Keratinocyte (primary cell): ENCODE results near the gene POLR1A. TPM values are rescaled to one million over a fixed set of nuclear protein-coding genes. Genes with fewer than 3 reads are reported as not detected.

Experiments used
- DNase-seq: peaks from one replicate; pipeline ENCODE4 v3.0.0-alpha.2; 2011; ENCODE audit warnings: low read depth, missing footprints, low spot score
- FAIRE-seq: peaks from 2 replicates; lab custom pipeline; 2011; peaks lifted over from hg19 to GRCh38; lab: Jason Lieb, UNC
- H2AFZ ChIP-seq: 2 replicates; pipeline ENCODE4 v1.6.0; 2012; ENCODE audit warnings: low read length, control low read depth, inconsistent platforms; ENCODE audit not compliant: control insufficient read depth
- H3K27ac ChIP-seq: 2 replicates; pipeline ENCODE4 v1.5.1; 2011; ENCODE audit warnings: low read length; ENCODE audit not compliant: control insufficient read depth, insufficient read depth
- H3K27me3 ChIP-seq: 3 replicates; pipeline ENCODE4 v1.6.0; 2011; ENCODE audit warnings: low read length; ENCODE audit not compliant: control insufficient read depth, insufficient read depth; ENCODE audit errors: extremely low read depth
- H3K36me3 ChIP-seq, 2 experiments: 2 replicates in 1 of 2; 3 replicates in 1 of 2; pipeline ENCODE4 v1.5.1; 2011; ENCODE audit warnings: low read length in 2 of 2, mild to moderate bottlenecking in 1 of 2; ENCODE audit not compliant: control insufficient read depth in 2 of 2, insufficient read depth in 2 of 2; ENCODE audit errors: extremely low read depth in 1 of 2
- H3K4me1 ChIP-seq: 3 replicates; pipeline ENCODE4 v1.5.1; 2011; ENCODE audit warnings: low read length; ENCODE audit not compliant: control insufficient read depth, insufficient read depth; ENCODE audit errors: extremely low read depth
- H3K4me2 ChIP-seq: 3 replicates; pipeline ENCODE4 v1.6.0; 2011; ENCODE audit warnings: low read depth, low read length; ENCODE audit not compliant: control insufficient read depth, insufficient read depth; ENCODE audit errors: extremely low read depth
- H3K4me3 ChIP-seq, 3 experiments: fragments of 200-600 bp in 1 of 3; sonication (generic) in 1 of 3; 2 replicates in 2 of 3; 3 replicates in 1 of 3; pipeline ENCODE4 v1.5.1; 2011 to 2016; ENCODE audit warnings: low read length in 3 of 3, mild to moderate bottlenecking in 3 of 3, control low read depth in 2 of 3, inconsistent platforms in 1 of 3, low read depth in 1 of 3, mixed read lengths in 1 of 3, mixed run types in 1 of 3, moderate library complexity in 1 of 3; ENCODE audit not compliant: control insufficient read depth in 2 of 3, insufficient read depth in 2 of 3; ENCODE audit errors: extremely low read depth in 1 of 3
- H3K79me2 ChIP-seq: 2 replicates; pipeline ENCODE4 v1.6.0; 2012; ENCODE audit warnings: low read length; ENCODE audit not compliant: control insufficient read depth, insufficient read depth
- H3K9ac ChIP-seq: 3 replicates; pipeline ENCODE4 v1.6.0; 2011; ENCODE audit warnings: low read length; ENCODE audit not compliant: control insufficient read depth, insufficient read depth; ENCODE audit errors: extremely low read depth
- H3K9me1 ChIP-seq: 3 replicates; pipeline ENCODE4 v1.6.0; 2011; ENCODE audit warnings: low read length; ENCODE audit not compliant: control insufficient read depth, insufficient read depth; ENCODE audit errors: extremely low read depth
- H3K9me3 ChIP-seq: 2 replicates; pipeline ENCODE4 v1.5.1; 2012; ENCODE audit warnings: low read depth, low read length; ENCODE audit not compliant: control insufficient read depth
- H4K20me1 ChIP-seq: 3 replicates; pipeline ENCODE4 v1.6.0; 2011; ENCODE audit warnings: low read length; ENCODE audit not compliant: control insufficient read depth, insufficient read depth; ENCODE audit errors: extremely low read depth
- EZH2 ChIP-seq: IDR thresholded peaks from one replicate; pipeline ENCODE4 v1.6.1; 2012; ENCODE audit warnings: inconsistent platforms, mild to moderate bottlenecking, low read length, moderate library complexity
- dilution Hi-C: fragments of 300-500 bp; cut with MboI; formaldehyde crosslinking; loops from one replicate; pipeline ENCODE4 v1.7.0; 2020; ENCODE audit warnings: low sequenced_read_pairs; ENCODE audit not compliant: extremely low pct_ligation_motif_present
- polyA plus RNA-seq, 5 experiments: library from polyadenylated mRNA; depleted of rRNA in 3 of 5; stranded (reverse) in 3 of 5; stranded (forward) in 1 of 5; unstranded in 1 of 5; fragments of >200 nt; gene quantifications; 1 replicate in 1 of 5; 2 replicates in 3 of 5; 3 replicates in 1 of 5; pipeline versions ENCODE4 v1.2.1 to v1.2.3, GENCODE V29; 2011 to 2012; ENCODE audit warnings: missing spikeins in 2 of 5, low read depth in 1 of 5, low replicate concordance in 1 of 5
- TF ChIP-seq, protein P1 (sequence below), 3 experiments: IDR thresholded peaks in 1 of 3; conservative IDR thresholded peaks in 1 of 3; optimal IDR thresholded peaks in 1 of 3; 2 replicates in 2 of 3; 3 replicates in 1 of 3; pipeline versions ENCODE3 to v1.5.1; 2011; ENCODE audit warnings: low read length in 3 of 3, mild to moderate bottlenecking in 3 of 3, moderate library complexity in 2 of 3, control low read depth in 1 of 3, inconsistent platforms in 1 of 3; ENCODE audit not compliant: insufficient read depth in 2 of 3; ENCODE audit errors: extremely low read depth in 1 of 3

POLR1A gene
- polyA plus RNA-seq, 1 donor (not counting 4 experiments of a cell fraction or from before 2014, with no cell fraction given): 16.1 TPM

GRCh38 chr2:86039178-86039962 lies 66.3 kb downstream of the POLR1A start:
- H3K4me3 ChIP-seq: no peak overlapping the region
- H3K27ac ChIP-seq: no peak overlapping the region
- peaks cover 47 to 69% of the 10 kb centered on the region in 2 experiments for H3K36me3 ChIP-seq
- H3K79me2 ChIP-seq: no peaks in the 10 kb centered on the region
- dilution Hi-C loops: no loop called here
- peaks cover 29% of the 10 kb centered on the region for H3K4me1 ChIP-seq
- no peaks in the 10 kb centered on the region for H4K20me1 ChIP-seq
- no peaks in the 10 kb centered on the region for H3K27me3 ChIP-seq
- H3K4me2 ChIP-seq: no peak overlapping the region
- no peak overlapping the region for H2AFZ ChIP-seq
- H3K9me3 ChIP-seq: no peaks in the 10 kb centered on the region
- FAIRE-seq (no peak), DNase-seq (no peak)
- H3K9me1 ChIP-seq: no peaks in the 10 kb centered on the region
- TF ChIP-seq EZH2: no peak
- TF ChIP-seq, protein P1, sequence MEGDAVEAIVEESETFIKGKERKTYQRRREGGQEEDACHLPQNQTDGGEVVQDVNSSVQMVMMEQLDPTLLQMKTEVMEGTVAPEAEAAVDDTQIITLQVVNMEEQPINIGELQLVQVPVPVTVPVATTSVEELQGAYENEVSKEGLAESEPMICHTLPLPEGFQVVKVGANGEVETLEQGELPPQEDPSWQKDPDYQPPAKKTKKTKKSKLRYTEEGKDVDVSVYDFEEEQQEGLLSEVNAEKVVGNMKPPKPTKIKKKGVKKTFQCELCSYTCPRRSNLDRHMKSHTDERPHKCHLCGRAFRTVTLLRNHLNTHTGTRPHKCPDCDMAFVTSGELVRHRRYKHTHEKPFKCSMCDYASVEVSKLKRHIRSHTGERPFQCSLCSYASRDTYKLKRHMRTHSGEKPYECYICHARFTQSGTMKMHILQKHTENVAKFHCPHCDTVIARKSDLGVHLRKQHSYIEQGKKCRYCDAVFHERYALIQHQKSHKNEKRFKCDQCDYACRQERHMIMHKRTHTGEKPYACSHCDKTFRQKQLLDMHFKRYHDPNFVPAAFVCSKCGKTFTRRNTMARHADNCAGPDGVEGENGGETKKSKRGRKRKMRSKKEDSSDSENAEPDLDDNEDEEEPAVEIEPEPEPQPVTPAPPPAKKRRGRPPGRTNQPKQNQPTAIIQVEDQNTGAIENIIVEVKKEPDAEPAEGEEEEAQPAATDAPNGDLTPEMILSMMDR (optimal IDR thresholded peaks at IDR 0.05 in 1 of 3, IDR thresholded peaks at IDR 0.05 in 1 of 3, conservative IDR thresholded peaks at IDR 0.05 in 1 of 3; ENCODE audit: extremely low read depth in 1 of 3, insufficient read depth in 2 of 3, low read length in 3 of 3): no peak
- H3K9ac ChIP-seq: no peak overlapping the region

- DNase-seq: no peak
Observed at GRCh38 chr2:86038291-86039081, 67.2 kb downstream of the POLR1A start.

More at GRCh38 chr2:86038291-86039081, 67.2 kb downstream of the POLR1A start:
- H4K20me1 ChIP-seq: no peaks in the 10 kb centered on the region
- peaks cover 48 to 68% of the 10 kb centered on the region in 2 experiments for H3K36me3 ChIP-seq
- no peak for FAIRE-seq
- H3K9me1 ChIP-seq: no peaks in the 10 kb centered on the region
- no peak overlapping the region for H3K4me2 ChIP-seq
- H3K9me3 ChIP-seq: no peaks in the 10 kb centered on the region
- H3K27ac ChIP-seq: no peak overlapping the region
- H3K4me3 ChIP-seq: no peak overlapping the region
- no peak overlapping the region for H3K9ac ChIP-seq
- TF ChIP-seq, protein P1 (optimal IDR thresholded peaks at IDR 0.05 in 1 of 3, IDR thresholded peaks at IDR 0.05 in 1 of 3, conservative IDR thresholded peaks at IDR 0.05 in 1 of 3; ENCODE audit: extremely low read depth in 1 of 3, insufficient read depth in 2 of 3, low read length in 3 of 3): no peak
- TF ChIP-seq EZH2: no peak
- H3K4me1 ChIP-seq: peaks cover 29% of the 10 kb centered on the region
- dilution Hi-C loops: no loop called here
- H2AFZ ChIP-seq: no peak overlapping the region
- no peaks in the 10 kb centered on the region for H3K27me3 ChIP-seq
- H3K79me2 ChIP-seq: no peaks in the 10 kb centered on the region
